ENCODE measurements around the gene C16orf89.
"Not testable (repeated sequence)": the region's sequence is repeated elsewhere in the genome, so short reads cannot be mapped to it uniquely, and the experiment has no call there.

The C16orf89 gene

DNA sequence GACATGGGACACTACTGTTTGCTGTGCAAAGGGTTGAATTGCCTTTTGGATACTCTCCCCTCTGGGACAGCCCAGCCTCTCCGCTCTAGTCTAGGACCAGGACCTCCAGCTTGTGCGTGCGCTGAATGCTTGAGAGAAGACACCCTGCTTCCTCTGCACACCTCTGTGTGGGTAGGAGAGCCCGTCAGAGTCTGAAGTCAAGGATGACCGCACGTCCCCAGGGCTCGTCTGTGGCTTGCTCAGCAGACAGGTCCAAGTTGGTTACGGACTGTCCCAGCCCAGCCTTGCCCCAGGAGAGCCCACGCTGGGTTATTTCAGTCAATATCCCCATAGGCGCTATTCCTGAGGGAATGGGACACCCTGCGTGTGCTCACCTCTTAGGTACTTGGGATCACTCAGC, 3.7 kb downstream of the C16orf89 start:
- in situ Hi-C loops (cut with MboI; ENCODE audit: low sequenced_read_pairs): no loop called here

DNA sequence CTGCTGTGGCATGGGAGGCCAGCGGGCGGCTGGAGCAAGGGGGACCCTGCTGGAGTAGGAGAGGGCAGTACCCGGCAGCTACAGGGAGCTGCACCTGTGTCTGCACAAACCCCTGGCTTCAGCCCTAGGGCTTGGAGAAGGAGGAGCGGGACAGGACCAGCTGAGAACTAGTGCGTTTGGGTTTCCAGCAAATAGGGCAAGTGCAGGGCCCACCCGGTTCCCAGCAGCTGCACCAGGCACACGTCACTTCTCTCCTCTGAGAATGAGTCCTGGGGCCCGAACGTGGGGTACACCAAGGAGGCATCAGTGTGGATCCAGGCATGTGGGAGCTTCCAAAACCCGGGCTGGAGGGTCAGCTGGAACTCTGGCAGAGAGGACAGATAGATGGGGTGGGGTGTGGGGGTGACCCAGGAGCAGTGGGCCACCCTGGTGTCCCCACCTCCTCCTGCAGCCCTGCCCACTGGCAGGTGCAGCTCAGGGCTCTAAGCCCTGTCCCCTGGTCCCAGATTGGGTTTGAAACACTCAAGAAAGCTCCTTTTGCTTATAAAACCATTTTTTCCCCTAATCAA, 5.6 kb downstream of the C16orf89 start:
- in situ Hi-C loops (cut with MboI; ENCODE audit: low sequenced_read_pairs): no loop called here

DNA sequence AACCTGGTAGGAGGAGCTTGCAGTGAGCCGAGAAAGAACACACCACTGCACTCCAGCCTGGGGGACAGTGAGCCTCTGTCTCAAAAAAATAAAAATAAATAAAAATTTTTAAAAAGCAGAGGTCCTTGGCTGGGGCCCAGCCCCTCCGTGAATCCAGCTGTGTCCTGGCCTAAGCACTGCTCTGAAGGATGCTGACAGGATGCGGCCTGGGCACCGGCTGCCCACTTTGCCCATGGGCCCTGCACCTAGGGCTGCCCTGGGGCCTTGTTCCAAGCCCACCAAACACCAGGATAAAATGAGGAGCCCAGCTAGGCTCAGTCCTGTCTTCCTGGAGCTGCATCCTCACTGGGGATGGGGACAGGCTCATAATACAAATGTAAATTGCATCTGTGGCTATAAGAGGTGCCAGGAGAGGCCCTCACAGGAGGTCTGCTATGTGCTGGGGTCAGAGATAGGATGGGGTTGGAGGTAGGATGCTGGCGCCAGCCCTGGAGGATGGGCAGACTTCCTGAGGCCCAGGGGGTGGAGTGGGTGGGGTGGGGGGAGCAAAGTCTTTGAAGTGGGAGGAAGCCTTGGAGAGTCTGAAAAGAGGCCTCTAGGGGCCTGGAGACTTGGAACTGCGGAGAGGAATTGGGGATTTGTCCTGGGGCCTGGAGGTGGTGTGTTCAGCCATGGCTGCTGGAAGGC, 6.2 kb downstream of the C16orf89 start:
- in situ Hi-C loops (cut with MboI; ENCODE audit: low sequenced_read_pairs): no loop called here

DNA sequence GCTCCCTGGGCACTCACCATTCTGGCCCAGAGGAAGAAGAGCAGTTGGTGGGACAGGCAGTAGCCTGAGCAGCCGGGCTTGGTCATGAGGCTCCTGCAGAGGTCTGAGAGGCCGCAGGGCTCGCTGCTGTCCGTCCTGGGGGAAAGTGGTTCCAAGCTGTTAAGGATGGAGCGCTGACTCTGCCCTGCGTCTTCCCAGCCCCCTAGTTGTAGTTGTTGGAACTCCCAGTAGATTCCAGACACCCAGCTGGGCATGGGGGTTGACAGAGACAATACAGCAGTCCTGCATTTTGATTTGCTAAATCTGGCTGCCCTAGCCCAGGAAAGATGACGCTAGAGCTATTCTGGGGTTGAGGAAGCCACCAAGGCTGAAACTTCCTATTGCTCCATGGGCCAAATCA, 7.3 kb downstream of the C16orf89 start:
- in situ Hi-C loops (cut with MboI; ENCODE audit: low sequenced_read_pairs): no loop called here

DNA sequence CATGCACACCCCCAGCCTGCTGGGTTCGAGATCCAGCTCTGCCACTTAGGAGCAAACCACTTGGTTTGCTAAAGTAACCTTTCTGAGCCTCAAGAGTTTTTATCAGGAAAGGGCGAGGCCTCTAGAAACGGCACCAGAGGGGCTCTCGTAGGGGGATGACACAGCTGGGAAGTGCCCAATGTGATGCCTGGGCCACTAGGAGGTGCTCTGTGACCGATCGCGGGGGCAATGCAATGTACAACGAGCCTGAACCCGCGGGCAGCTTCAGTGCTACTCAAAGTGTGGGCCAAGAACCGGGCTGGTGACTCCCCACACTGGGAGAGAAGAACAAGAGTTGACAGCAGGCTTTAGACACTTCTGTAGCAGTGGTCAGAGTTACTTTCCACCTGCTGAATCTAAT, 9.4 kb downstream of the C16orf89 start:
- in situ Hi-C loops (cut with MboI; ENCODE audit: low sequenced_read_pairs): no loop called here

DNA sequence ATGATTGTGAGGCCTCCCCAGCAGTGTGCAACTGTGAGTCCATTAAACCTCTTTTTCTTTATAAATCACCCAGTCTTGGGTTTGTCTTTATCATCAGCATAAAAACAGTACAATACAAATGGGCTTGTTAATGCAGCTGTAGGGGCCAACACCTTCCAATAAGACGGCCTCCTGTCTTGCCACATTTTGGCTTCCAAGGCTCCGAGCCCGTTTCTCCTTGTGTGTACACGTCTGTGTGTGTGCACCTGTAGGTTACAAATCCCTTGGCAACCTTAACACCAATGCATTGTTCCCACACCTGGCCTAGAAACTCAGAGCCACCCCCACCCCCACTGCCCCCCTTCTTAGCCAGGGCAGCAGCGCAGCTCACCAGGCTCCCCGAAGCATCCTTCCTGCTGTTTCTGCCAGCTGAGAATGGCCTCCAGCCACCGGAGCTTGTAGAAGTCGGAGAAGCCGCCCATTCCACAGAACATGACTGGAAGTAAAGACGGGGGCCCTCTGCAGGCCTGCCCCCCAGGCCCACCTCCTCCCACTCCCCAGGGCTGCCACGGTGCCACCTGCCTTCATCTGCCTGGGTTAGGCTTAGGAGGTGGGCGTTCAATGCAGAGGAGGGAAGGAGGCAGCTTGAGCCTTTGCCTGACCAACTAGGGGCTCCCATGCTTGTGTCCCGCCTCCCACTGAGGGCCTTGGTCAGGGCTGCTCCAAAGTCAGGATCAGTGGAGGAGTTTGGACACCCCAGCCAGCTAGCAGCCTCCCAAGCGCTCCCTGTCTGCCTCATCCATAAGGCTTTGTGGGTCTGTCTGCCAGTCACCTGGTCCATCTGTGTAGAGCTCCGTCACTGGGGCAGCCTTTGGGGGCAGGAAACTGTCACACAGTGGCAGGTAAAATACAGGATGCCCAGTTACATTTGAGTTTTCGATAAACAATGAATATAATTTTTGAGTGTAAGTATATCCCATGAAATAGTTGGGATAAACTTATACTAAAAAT, 10.6 kb downstream of the C16orf89 start:
- in situ Hi-C loops (cut with MboI; ENCODE audit: low sequenced_read_pairs): no loop called here

DNA sequence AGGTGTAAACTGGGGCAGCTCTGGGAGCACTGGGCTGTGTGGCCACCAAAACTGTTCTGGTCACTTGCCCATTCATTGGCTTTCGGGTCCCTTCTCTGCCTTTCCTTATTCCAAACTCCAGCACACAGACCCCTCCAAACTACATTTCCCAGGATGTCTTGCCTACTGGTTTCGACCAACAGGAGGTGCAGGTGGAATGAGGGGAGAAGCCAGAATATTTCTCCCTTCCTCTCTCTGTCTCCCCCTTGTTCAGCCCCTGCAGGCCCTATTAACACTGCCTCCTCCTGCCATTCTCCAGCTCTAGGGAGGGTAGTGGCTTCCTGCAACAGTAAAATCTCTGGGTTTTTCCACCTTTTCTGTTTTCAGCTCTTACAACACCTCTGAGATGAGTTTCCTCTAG, 18.8 kb downstream of the C16orf89 start:
- in situ Hi-C loops (cut with MboI; ENCODE audit: low sequenced_read_pairs): no loop called here

DNA sequence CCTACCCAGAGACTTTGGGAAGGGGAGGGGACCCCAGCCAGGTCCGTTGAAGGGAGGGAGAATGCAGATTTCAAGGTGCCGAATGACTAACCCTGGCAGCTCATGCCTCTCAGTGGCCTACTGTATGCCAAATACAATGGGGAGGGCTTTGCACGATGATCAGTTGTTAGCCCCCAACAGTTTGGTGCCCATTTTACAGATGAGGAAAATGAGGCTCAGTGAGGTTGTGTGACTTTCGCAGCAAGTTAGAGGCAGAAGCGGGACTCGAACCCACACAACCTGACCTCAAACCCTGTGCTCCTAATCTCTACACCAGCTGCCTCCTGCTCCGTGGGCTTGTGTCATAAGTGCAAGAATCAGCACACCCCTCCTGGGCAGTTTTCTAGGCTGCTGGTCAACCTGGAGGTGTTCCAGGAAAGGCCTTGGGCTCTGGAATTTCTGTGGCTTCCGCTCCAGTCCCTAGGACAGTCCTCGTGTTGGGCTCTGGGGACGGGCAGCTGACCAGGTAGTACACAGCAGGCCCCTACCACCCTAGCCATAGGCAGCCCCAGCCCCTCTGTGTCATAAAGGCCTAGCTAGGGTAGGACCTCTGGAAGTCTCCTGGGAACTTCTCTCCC, 20.1 kb downstream of the C16orf89 start:
- in situ Hi-C loops (cut with MboI; ENCODE audit: low sequenced_read_pairs): no loop called here

DNA sequence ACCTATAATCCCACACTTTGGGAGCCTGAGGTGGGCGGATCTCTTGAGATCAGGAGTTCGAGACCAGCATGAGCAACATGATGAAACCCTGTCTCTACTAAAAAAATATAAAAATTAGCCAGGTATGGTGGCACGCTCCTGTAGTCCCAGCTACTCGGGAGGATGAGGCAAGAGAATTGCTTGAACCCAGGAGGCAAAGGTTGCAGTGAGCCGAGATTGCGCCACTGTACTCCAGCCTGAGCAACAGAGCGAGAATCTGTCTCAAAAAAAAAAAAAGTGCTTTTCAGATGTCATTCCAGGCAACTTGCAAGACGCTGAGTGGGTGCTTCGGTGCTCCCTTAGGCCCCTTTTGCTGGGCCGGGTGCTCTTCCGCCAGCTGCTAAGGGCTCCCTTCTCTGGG, 21.2 kb downstream of the C16orf89 start:
- in situ Hi-C loops (cut with MboI; ENCODE audit: low sequenced_read_pairs): not testable (repeated sequence)

DNA sequence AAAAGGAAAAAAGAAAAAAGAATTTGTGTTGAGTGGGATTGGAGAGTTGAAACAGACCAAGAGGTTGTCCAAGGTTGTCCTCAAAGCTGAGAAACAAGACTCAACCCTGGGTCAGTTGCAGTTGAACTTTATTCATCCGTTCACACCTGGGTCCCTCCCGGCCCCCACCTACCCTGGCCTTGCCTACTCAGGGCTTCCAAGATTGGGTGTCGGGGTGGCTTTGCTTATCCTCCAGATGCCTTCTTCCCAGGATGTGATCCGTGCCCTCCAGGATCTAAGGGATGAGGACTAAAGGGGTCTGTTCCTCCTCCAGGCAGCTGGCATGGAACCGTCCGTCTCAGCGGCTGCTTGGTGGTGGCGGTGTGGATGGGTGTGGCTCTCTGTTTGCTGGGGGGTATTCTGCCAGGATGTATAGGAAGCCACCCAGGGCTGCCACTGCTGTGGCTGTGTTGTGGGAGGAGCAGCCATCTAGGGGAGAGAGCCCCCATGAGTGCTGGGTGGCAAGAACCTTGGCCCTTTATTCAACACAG, 21.7 kb downstream of the C16orf89 start:
- in situ Hi-C loops (cut with MboI; ENCODE audit: low sequenced_read_pairs): no loop called here

DNA sequence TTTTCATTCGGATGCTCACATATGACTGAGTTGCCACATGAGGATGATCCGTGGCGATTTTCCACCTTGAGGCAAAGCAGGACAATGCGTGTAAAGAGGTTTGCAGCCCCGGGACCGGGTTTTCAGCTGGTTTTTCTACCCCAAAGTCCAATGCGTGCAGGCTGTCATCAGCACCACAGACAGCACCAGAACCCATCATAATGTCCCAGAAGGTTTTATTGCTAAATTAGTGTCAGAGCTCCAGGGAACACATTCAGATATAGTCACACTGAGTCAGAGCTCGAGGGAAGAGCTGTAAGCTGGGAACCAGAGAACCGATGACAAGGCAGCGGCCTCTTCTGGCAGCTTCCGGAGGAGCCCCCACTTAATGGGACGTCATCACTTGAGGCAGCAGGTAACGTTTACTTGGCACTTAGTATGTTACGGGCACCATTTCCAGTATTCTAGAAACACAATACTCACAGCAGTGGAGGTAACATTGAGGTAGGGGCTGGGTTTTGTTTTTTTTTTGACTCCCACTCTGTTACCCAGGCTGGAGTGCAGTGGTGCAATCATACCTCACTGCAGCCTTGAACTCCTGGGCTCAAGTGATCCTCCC, 23.1 kb downstream of the C16orf89 start:
- in situ Hi-C loops (cut with MboI; ENCODE audit: low sequenced_read_pairs): no loop called here

DNA sequence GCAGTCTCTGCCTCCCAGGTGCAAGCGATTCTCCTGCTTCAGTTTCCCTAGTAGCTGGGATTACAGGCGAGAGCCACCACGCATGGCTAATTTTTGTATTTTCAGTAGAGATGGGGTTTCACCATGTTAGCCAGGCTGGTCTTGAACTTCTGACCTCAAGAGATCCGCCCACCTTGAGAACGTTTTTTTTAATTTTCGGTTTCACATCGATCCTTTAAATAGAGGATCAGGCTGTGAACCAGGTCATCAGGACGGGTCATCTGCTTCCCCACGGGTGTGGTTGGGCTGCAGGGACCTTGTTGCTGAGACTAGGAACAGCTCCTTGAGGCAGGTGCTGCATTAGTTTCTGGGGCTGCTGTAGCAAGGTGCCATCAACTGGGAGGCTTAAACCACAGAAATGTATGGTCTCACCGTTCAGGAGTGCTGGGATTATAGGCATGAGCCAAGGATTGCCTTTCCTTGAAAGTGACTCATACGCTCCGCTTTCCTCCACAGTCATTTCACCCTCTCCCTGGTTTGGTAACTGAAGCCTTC, 24.1 kb downstream of the C16orf89 start:
- in situ Hi-C loops (cut with MboI; ENCODE audit: low sequenced_read_pairs): no loop called here

DNA sequence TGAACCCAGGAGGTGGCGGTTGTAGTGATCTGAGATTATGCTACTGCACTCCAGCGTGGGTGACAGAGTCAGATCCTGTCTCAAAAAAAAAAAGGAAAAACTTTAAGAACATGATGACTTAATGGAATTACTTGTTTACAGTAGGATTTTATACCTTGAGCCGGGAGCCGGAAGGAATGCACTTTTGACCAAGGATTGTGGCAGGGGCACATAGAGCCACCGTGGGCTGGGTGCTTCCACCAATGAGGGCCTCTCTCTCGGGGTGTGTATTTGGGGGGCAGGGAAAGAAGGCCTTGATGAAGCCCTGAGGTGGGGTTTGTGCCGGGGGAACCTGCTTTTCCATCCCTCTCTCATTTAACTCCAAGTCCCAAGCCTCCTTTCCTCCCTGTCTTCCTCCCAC, 25.3 kb downstream of the C16orf89 start:
- in situ Hi-C loops (cut with MboI; ENCODE audit: low sequenced_read_pairs): no loop called here

DNA sequence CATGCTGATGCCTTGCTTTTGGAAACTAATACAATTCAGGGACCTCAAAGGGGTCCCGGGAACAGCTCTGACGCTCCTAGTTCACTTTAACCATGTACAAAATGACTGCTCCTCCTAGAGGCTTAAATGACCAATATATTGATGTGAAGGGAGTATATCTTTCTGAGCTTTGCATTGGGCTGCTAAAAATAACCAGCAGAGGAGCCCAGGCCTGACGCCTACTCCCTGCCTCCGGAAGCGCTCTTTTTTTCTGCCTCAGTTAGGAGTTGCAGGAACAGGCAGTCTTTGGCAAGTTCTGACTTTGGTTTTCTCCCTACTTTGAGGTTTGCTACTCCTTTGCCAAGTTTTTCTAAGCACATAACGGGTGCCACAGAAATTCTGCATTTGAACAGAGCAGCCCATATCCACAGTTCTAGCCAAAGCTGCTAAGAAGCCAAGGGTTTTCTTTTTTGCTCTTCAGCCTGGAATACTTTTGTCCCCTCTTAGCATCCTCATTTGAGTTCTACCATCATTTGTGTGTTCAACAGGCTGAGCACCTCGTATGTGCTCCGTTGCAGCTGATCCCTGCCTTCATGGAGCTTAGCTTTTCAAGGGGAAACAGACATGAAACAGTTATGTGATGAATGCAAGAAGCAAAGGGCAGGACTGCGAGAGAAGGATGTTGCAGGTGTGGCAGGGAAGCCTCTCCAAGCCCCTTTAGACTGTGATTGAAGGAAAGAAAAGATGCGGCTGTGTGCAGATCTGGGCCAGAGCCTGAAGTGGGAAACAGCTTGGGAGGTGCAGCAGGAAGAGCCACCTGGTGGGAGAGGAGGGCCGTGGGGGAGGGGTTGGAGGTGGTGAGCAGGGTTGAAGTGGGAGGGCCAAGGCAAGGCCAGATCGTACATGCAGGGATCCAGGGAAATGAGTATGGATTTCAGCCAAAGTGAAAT, 29.3 kb downstream of the C16orf89 start:
- in situ Hi-C loops (cut with MboI; ENCODE audit: low sequenced_read_pairs): no loop called here

DNA sequence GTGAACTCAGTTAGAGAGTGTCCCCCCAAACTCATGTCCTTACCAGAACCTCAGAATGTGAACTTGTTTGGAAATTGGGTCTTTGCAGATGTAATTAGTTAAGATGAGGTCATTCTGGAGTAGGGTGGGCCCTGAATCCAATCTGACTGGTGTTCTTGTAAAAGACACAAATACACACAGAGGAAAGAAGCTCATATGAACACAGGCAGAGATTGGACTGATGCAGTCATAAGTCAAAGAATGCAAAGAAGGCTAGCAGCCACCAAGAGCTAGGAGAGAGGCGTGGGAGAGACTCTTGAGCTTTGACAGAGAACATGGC, 29.9 kb downstream of the C16orf89 start:
- in situ Hi-C loops (cut with MboI; ENCODE audit: low sequenced_read_pairs): no loop called here

DNA sequence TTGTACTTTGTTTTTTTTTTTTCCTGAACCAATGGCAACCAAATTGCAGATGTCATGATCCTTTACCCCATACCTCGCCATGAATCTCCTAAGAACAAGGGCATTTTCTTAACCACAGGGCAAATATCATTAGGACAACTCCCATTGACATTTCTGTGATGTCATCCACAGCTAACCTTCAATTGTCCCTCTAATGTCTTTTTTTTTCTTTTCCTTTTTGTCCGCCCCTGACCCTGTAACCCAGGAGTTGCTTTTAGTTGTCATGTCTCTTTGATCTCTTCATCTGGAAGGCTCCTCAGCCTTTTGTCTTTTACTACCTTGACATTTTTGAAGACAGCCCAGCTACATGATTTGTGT, 31.6 kb downstream of the C16orf89 start:
- in situ Hi-C loops (cut with MboI; ENCODE audit: low sequenced_read_pairs): no loop called here

DNA sequence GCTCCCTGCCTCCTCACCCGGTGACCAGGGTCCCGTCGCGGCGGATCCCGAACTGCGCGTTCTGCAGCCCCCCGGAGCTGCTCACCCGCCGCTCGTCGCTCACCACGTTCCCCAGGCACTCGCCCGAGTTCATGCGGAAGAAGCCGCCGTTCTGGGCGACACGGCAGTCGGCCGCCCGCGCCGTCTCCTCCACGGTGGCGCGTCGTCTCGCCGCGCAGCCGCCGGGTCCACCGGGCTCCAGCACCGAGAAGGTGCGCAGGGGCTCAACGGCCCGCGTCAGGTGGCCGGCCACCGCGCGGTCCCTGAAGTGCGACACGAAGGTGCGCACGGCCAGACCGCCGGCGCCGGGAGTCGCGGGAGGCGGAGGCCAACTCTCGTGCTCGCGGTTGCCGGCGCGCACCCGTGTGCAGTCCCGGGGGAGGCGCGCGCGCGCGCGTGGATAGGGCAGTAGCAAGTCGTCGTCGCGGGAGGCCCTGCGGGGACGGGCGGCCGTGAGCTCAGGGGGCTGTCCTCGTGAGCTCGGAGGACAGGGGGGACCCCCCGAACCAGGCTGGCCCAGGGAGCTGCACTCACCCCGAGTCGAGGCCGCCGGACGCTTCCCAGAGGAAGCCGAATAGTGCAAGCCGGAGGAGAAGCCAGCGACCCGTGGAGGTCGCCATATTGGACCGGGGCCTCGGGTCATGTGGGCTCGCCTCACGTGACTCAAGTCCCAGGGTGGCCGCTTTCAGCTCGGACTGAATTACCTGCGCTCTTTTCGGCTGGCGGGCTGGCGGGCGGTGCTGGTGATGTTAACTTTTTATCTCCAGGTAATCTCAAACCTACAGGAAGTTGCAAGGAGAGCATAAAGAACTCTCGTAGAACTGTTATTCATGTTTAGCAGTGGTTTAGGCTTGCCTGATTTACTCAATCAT, 32.2 kb downstream of the C16orf89 start, which contains the start of gene NAGPA:
Gene NAGPA, minus strand, starts transcription at position 680 of the 911 bp plus-strand sequence. Its CDS starts 21 bp downstream, at position 659.
- in situ Hi-C loops (cut with MboI; ENCODE audit: low sequenced_read_pairs): no loop called here

DNA sequence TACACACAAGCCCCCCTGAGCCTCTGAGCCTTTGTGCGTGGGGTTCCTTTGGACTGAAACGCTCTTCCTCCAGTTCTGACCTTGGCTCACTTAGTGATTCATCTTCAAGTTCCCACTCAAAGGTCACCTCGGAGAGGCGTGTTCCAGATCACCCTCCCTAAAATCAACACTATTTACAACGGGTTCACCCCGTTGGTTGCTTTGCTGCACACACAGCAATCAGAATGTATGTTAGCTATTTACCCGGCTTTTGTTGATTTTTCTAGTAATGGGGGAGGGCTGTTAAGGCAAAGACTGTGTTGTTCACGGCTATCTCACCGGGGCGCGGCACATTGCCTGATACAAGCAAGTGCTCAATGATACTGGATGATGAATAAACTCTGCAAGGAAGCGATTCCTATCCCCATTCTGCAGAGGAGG, 33.0 kb downstream of the C16orf89 start:
- in situ Hi-C loops (cut with MboI; ENCODE audit: low sequenced_read_pairs): no loop called here

All from hTERT RPE-1 (cell line).